NB4 (cell line): ENCODE results near the gene SRGAP1.

Source experiments
- CTCF ChIP-seq: IDR thresholded peaks from one replicate; pipeline ENCODE4 v1.5.1; 2012; ENCODE audit warnings: low read depth, low read length
- MYC ChIP-seq: IDR thresholded peaks from 2 replicates; pipeline ENCODE4 v1.6.1; 2011; ENCODE audit warnings: low read depth, low read length

- TF ChIP-seq CTCF (no peak), MYC (no peak)
These were observed 51.3 kb downstream of the SRGAP1 start for GRCh38 chr12:63895841-63896240.
